Measurements from ENCODE around the gene TEX53.

The TEX53 gene

GRCh38 chr9:114694146-114694545 is 36.5 kb upstream of the TEX53 start:
- no peak overlapping the region for H3K27ac ChIP-seq (ENCODE audit: insufficient read depth in 1 of 2, low read depth in 1 of 2, low read length in 2 of 2, poor library complexity in 1 of 2, severe bottlenecking in 2 of 2)
- 83% methylated on average over 2 of the region's 2 CpGs for WGBS (ENCODE audit: insufficient coverage)
- no peaks in the 10 kb centered on the region for H3K27me3 ChIP-seq (replicated peaks in 2 of 5; ENCODE audit: control insufficient read depth in 4 of 5, insufficient read depth in 5 of 5, low read length in 4 of 5)
- H3K36me3 ChIP-seq (ENCODE audit: control insufficient read depth in 4 of 4, insufficient read depth in 4 of 4, low read length in 3 of 4) = no peaks in the 10 kb centered on the region
- H3K4me3 ChIP-seq (ENCODE audit: control insufficient read depth in 1 of 7, extremely low read depth in 1 of 7, insufficient read depth in 4 of 7, low read depth in 2 of 7, low read length in 6 of 7) = no peak overlapping the region
- ChIA-PET POLR2A (no interaction called here), CTCF (interaction anchor here (1.0 kb wide), 1 partner anchor 13 kb away, joined by 4 read pairs; no protein-coding TSS in a partner anchor)
- H3K9me3 ChIP-seq (ENCODE audit: control extremely low read depth in 1 of 5, control insufficient read depth in 4 of 5, insufficient read depth in 2 of 5, low read depth in 1 of 5, low read length in 4 of 5) = no peaks in the 10 kb centered on the region
- DNase-seq = no peak
- no peaks in the 10 kb centered on the region for H3K4me1 ChIP-seq (ENCODE audit: control extremely low read depth in 1 of 4, control insufficient read depth in 4 of 4, insufficient read depth in 4 of 4, low read length in 3 of 4)

- H3K36me3 ChIP-seq (ENCODE audit: control insufficient read depth in 4 of 4, insufficient read depth in 4 of 4, low read length in 3 of 4) = no peaks in the 10 kb centered on the region
- ChIA-PET POLR2A (interaction anchor here (0.6 kb wide), 1 partner anchor 265 kb away, joined by 6 read pairs; no protein-coding TSS in a partner anchor), CTCF (interaction anchor here (1.0 to 1.6 kb wide), 4 partner anchors 10 to 321 kb away, joined by 4 to 5 read pairs (median 4); no protein-coding TSS in a partner anchor)
- H3K4me1 ChIP-seq (ENCODE audit: control extremely low read depth in 1 of 4, control insufficient read depth in 4 of 4, insufficient read depth in 4 of 4, low read length in 3 of 4) = no peaks in the 10 kb centered on the region
- H3K4me3 ChIP-seq (ENCODE audit: control insufficient read depth in 1 of 7, extremely low read depth in 1 of 7, insufficient read depth in 4 of 7, low read depth in 2 of 7, low read length in 6 of 7) = no peak overlapping the region
- no peak overlapping the region for H3K27ac ChIP-seq (ENCODE audit: insufficient read depth in 1 of 2, low read depth in 1 of 2, low read length in 2 of 2, poor library complexity in 1 of 2, severe bottlenecking in 2 of 2)
- no peaks in the 10 kb centered on the region for H3K9me3 ChIP-seq (ENCODE audit: control extremely low read depth in 1 of 5, control insufficient read depth in 4 of 5, insufficient read depth in 2 of 5, low read depth in 1 of 5, low read length in 4 of 5)
- 100% methylated on average over 1 of the region's 2 CpGs for WGBS (ENCODE audit: insufficient coverage)
- no peak for DNase-seq
- H3K27me3 ChIP-seq (replicated peaks in 2 of 5; ENCODE audit: control insufficient read depth in 4 of 5, insufficient read depth in 5 of 5, low read length in 4 of 5) = no peaks in the 10 kb centered on the region
Measured at GRCh38 chr9:114693248-114693855, 35.7 kb upstream of the TEX53 start.

GRCh38 chr9:114691956-114692295 is 34.3 kb upstream of the TEX53 start:
- ChIA-PET POLR2A (no interaction called here), CTCF (interaction anchor here (1.4 to 1.6 kb wide), 2 partner anchors 14 to 323 kb away, joined by 4 to 5 read pairs; no protein-coding TSS in a partner anchor)
- Histone ChIP-seq H3K4me3 (ENCODE audit: control insufficient read depth in 1 of 7, extremely low read depth in 1 of 7, insufficient read depth in 4 of 7, low read depth in 2 of 7, low read length in 6 of 7) (no peak overlapping the region), H3K4me1 (ENCODE audit: control extremely low read depth in 1 of 4, control insufficient read depth in 4 of 4, insufficient read depth in 4 of 4, low read length in 3 of 4) (no peaks in the 10 kb centered on the region), H3K9me3 (ENCODE audit: control extremely low read depth in 1 of 5, control insufficient read depth in 4 of 5, insufficient read depth in 2 of 5, low read depth in 1 of 5, low read length in 4 of 5) (no peaks in the 10 kb centered on the region), H3K27ac (ENCODE audit: insufficient read depth in 1 of 2, low read depth in 1 of 2, low read length in 2 of 2, poor library complexity in 1 of 2, severe bottlenecking in 2 of 2) (no peak overlapping the region), H3K27me3 (replicated peaks in 2 of 5; ENCODE audit: control insufficient read depth in 4 of 5, insufficient read depth in 5 of 5, low read length in 4 of 5) (no peaks in the 10 kb centered on the region), H3K36me3 (ENCODE audit: control insufficient read depth in 4 of 4, insufficient read depth in 4 of 4, low read length in 3 of 4) (no peaks in the 10 kb centered on the region)
- DNase-seq = no peak

- no peak overlapping the region for H3K27ac ChIP-seq (ENCODE audit: insufficient read depth in 1 of 2, low read depth in 1 of 2, low read length in 2 of 2, poor library complexity in 1 of 2, severe bottlenecking in 2 of 2)
- no peaks in the 10 kb centered on the region for H3K9me3 ChIP-seq (ENCODE audit: control extremely low read depth in 1 of 5, control insufficient read depth in 4 of 5, insufficient read depth in 2 of 5, low read depth in 1 of 5, low read length in 4 of 5)
- ChIA-PET POLR2A (no interaction called here), CTCF (interaction anchor here (0.7 to 1.0 kb wide), 2 partner anchors 30 to 320 kb away, joined by 3 read pairs; no protein-coding TSS in a partner anchor)
- H3K4me1 ChIP-seq (ENCODE audit: control extremely low read depth in 1 of 4, control insufficient read depth in 4 of 4, insufficient read depth in 4 of 4, low read length in 3 of 4) = no peaks in the 10 kb centered on the region
- DNase-seq = peak in 2 of 3 donors; percentile 29 to 34
- H3K36me3 ChIP-seq (ENCODE audit: control insufficient read depth in 4 of 4, insufficient read depth in 4 of 4, low read length in 3 of 4) = no peaks in the 10 kb centered on the region
- 90% methylated on average over 8 of the region's 11 CpGs for WGBS (ENCODE audit: insufficient coverage)
- no peaks in the 10 kb centered on the region for H3K27me3 ChIP-seq (replicated peaks in 2 of 5; ENCODE audit: control insufficient read depth in 4 of 5, insufficient read depth in 5 of 5, low read length in 4 of 5)
- no peak overlapping the region for H3K4me3 ChIP-seq (ENCODE audit: control insufficient read depth in 1 of 7, extremely low read depth in 1 of 7, insufficient read depth in 4 of 7, low read depth in 2 of 7, low read length in 6 of 7)
Measured at GRCh38 chr9:114691046-114691955, 33.7 kb upstream of the TEX53 start.

- no peak overlapping the region for H3K27ac ChIP-seq (ENCODE audit: insufficient read depth in 1 of 2, low read depth in 1 of 2, low read length in 2 of 2, poor library complexity in 1 of 2, severe bottlenecking in 2 of 2)
- no peaks in the 10 kb centered on the region for H3K36me3 ChIP-seq (ENCODE audit: control insufficient read depth in 4 of 4, insufficient read depth in 4 of 4, low read length in 3 of 4)
- no peaks in the 10 kb centered on the region for H3K9me3 ChIP-seq (ENCODE audit: control extremely low read depth in 1 of 5, control insufficient read depth in 4 of 5, insufficient read depth in 2 of 5, low read depth in 1 of 5, low read length in 4 of 5)
- no peaks in the 10 kb centered on the region for H3K27me3 ChIP-seq (replicated peaks in 2 of 5; ENCODE audit: control insufficient read depth in 4 of 5, insufficient read depth in 5 of 5, low read length in 4 of 5)
- H3K4me1 ChIP-seq (ENCODE audit: control extremely low read depth in 1 of 4, control insufficient read depth in 4 of 4, insufficient read depth in 4 of 4, low read length in 3 of 4) = no peaks in the 10 kb centered on the region
- no peak for DNase-seq
- WGBS (ENCODE audit: insufficient coverage) = no CpG with 5 or more reads among the region's 4 CpGs
- ChIA-PET POLR2A (no interaction called here), CTCF (interaction anchor here (1.0 kb wide), 1 partner anchor 29 kb away, joined by 3 read pairs; no protein-coding TSS in a partner anchor)
- H3K4me3 ChIP-seq (ENCODE audit: control insufficient read depth in 1 of 7, extremely low read depth in 1 of 7, insufficient read depth in 4 of 7, low read depth in 2 of 7, low read length in 6 of 7) = no peak overlapping the region
Measured at GRCh38 chr9:114690308-114690707, 32.7 kb upstream of the TEX53 start.

- Histone ChIP-seq H3K4me3 (ENCODE audit: control insufficient read depth in 1 of 7, extremely low read depth in 1 of 7, insufficient read depth in 4 of 7, low read depth in 2 of 7, low read length in 6 of 7) (no peak overlapping the region), H3K27me3 (replicated peaks in 2 of 5; ENCODE audit: control insufficient read depth in 4 of 5, insufficient read depth in 5 of 5, low read length in 4 of 5) (no peaks in the 10 kb centered on the region), H3K36me3 (ENCODE audit: control insufficient read depth in 4 of 4, insufficient read depth in 4 of 4, low read length in 3 of 4) (no peaks in the 10 kb centered on the region), H3K4me1 (ENCODE audit: control extremely low read depth in 1 of 4, control insufficient read depth in 4 of 4, insufficient read depth in 4 of 4, low read length in 3 of 4) (no peaks in the 10 kb centered on the region), H3K27ac (ENCODE audit: insufficient read depth in 1 of 2, low read depth in 1 of 2, low read length in 2 of 2, poor library complexity in 1 of 2, severe bottlenecking in 2 of 2) (no peak overlapping the region), H3K9me3 (ENCODE audit: control extremely low read depth in 1 of 5, control insufficient read depth in 4 of 5, insufficient read depth in 2 of 5, low read depth in 1 of 5, low read length in 4 of 5) (no peaks in the 10 kb centered on the region)
- DNase-seq = no peak
- 99% methylated on average over 7 of the region's 7 CpGs for WGBS (ENCODE audit: insufficient coverage)
- POLR2A ChIA-PET = no interaction called here
- CTCF ChIA-PET = interaction anchor here (0.6 to 2.3 kb wide), 3 partner anchors 10 to 29 kb away, joined by 3 to 8 read pairs (median 3); no protein-coding TSS in a partner anchor
Measured at GRCh38 chr9:114689813-114690212, 32.2 kb upstream of the TEX53 start.
